B cell (primary cell): ENCODE data around the gene PEDS1. TPM values are rescaled to one million over a fixed set of nuclear protein-coding genes. Genes with fewer than 3 reads are reported as not detected.

Source experiments
- ATAC-seq: fragments of 200-7000 bp; cut with Tn5 transposase; one replicate; pipeline ENCODE4 v1.10.0; 2021; ENCODE audit warnings: low read depth, mild to moderate bottlenecking, moderate number of reproducible peaks, moderate library complexity
- CTCF ChIA-PET: fragments of 350-600 bp; sonication (Branson Sonifier 250); formaldehyde crosslinking; loops from one replicate; lab custom pipeline; 2021; ENCODE audit warnings: antibody characterized with exemption, inconsistent platforms; lab: Charles Lee
- POLR2A ChIA-PET: fragments of 350-600 bp; sonication (Branson Sonifier 250); formaldehyde crosslinking; loops from one replicate; lab custom pipeline; 2021; ENCODE audit warnings: antibody characterized with exemption; lab: Charles Lee
- DNase-seq: peaks from one replicate; pipeline ENCODE4 v3.0.0; 2013
- H2AFZ ChIP-seq: 2 replicates; pipeline ENCODE4 v1.6.1; 2012; ENCODE audit warnings: mild to moderate bottlenecking, low read depth, low read length; ENCODE audit not compliant: insufficient read depth, poor library complexity, severe bottlenecking
- H3K27ac ChIP-seq, 2 donors: 1 replicate in 1 of 2; 2 replicates in 1 of 2; pipeline ENCODE4 v1.5.1; 2012 to 2013; ENCODE audit warnings: low read length in 2 of 2, mild to moderate bottlenecking in 2 of 2, moderate library complexity in 1 of 2
- H3K27me3 ChIP-seq, 4 experiments: fragments of 200-600 bp in 1 of 4; sonication (generic) in 1 of 4; replicated peaks in 1 of 4; 1 replicate in 2 of 4; 2 replicates in 2 of 4; pipeline versions ENCODE4 v1.6.1 to v1.7.0; 2013 to 2016; ENCODE audit warnings: low read length in 3 of 4, mild to moderate bottlenecking in 2 of 4, mixed read lengths in 1 of 4, moderate library complexity in 1 of 4; ENCODE audit not compliant: insufficient read depth in 4 of 4, control insufficient read depth in 3 of 4; ENCODE audit errors: control extremely low read depth in 1 of 4
- H3K36me3 ChIP-seq, 2 experiments: replicated peaks in 1 of 2; 1 replicate in 1 of 2; 2 replicates in 1 of 2; pipeline versions ENCODE4 v1.6.1 to v1.7.1; 2013; ENCODE audit warnings: low read length in 1 of 2; ENCODE audit not compliant: insufficient read depth in 2 of 2, control insufficient read depth in 1 of 2; ENCODE audit errors: control extremely low read depth in 1 of 2, extremely low read depth in 1 of 2
- H3K4me1 ChIP-seq, 2 donors: fragments of 200-600 bp in 1 of 2; sonication (generic) in 1 of 2; 1 replicate in 1 of 2; 2 replicates in 1 of 2; pipeline versions ENCODE4 v1.5.1 to v1.6.1; 2013 to 2017; ENCODE audit warnings: low read length in 2 of 2; ENCODE audit not compliant: control insufficient read depth in 2 of 2, insufficient read depth in 2 of 2
- H3K4me2 ChIP-seq: replicated peaks from 2 replicates; pipeline ENCODE3; 2012; ENCODE audit warnings: mild to moderate bottlenecking, low read depth, low read length; ENCODE audit not compliant: poor library complexity, severe bottlenecking
- H3K4me3 ChIP-seq, 5 experiments: fragments of 200-600 bp in 1 of 5; sonication (generic) in 1 of 5; 1 replicate in 3 of 5; 2 replicates in 2 of 5; pipeline versions ENCODE4 v1.5.1 to v1.7.0; 2011 to 2016; ENCODE audit warnings: low read length in 4 of 5, mild to moderate bottlenecking in 4 of 5, low read depth in 2 of 5, control low read depth in 1 of 5, moderate library complexity in 1 of 5; ENCODE audit not compliant: insufficient read depth in 1 of 5; ENCODE audit errors: control extremely low read depth in 1 of 5, extremely low read depth in 1 of 5
- H3K79me2 ChIP-seq: fragments of 200-600 bp; sonication (generic); one replicate; pipeline ENCODE4 v1.6.0; 2016; ENCODE audit warnings: low read length; ENCODE audit not compliant: control insufficient read depth, insufficient read depth
- H3K9ac ChIP-seq: fragments of 200-600 bp; sonication (generic); 2 replicates; pipeline ENCODE4 v1.6.1; 2017; ENCODE audit warnings: mild to moderate bottlenecking, low read length, moderate library complexity
- H3K9me3 ChIP-seq, 3 donors: one replicate each; pipeline versions ENCODE4 v1.6.1 to v1.7.1; 2013; ENCODE audit warnings: low read length in 2 of 3; ENCODE audit not compliant: control insufficient read depth in 2 of 3, insufficient read depth in 1 of 3; ENCODE audit errors: control extremely low read depth in 1 of 3
- H4K20me1 ChIP-seq: 2 replicates; pipeline ENCODE4 v1.6.0; 2012; ENCODE audit warnings: mild to moderate bottlenecking, low read length; ENCODE audit not compliant: insufficient read depth, control insufficient read depth, poor library complexity, severe bottlenecking
- H3K27ac Mint-ChIP-seq: one replicate; pipeline ENCODE4 v1.8.0; 2021; ENCODE audit warnings: mixed read lengths
- H3K27me3 Mint-ChIP-seq: one replicate; pipeline ENCODE4 v1.8.0; 2021; ENCODE audit warnings: mixed read lengths
- H3K4me1 Mint-ChIP-seq: one replicate; pipeline ENCODE4 v1.8.0; 2021; ENCODE audit warnings: mixed read lengths
- H3K4me3 Mint-ChIP-seq: one replicate; pipeline ENCODE4 v1.8.0; 2021; ENCODE audit warnings: mixed read lengths
- H3K9me3 Mint-ChIP-seq: one replicate; pipeline ENCODE4 v1.8.0; 2022; ENCODE audit warnings: mixed read lengths; ENCODE audit not compliant: insufficient read depth
- CTCF ChIP-seq: fragments of 200-600 bp; IDR thresholded peaks from one replicate; pipeline ENCODE4 v1.8.0; 2022; ENCODE audit warnings: antibody characterized with exemption, mild to moderate bottlenecking
- EZH2 ChIP-seq: IDR thresholded peaks from 2 replicates; pipeline ENCODE4 v1.6.1; 2012; ENCODE audit warnings: borderline replicate concordance, low read depth, mild to moderate bottlenecking, moderate library complexity, low read length; ENCODE audit not compliant: insufficient read depth, poor library complexity, severe bottlenecking
- WGBS: methylation state at CpG from one replicate; pipeline ENCODE4 v1.1.5; 2013; ENCODE audit warnings: missing lambda C conversion rate; ENCODE audit not compliant: insufficient coverage; 5-methylcytosine and 5-hydroxymethylcytosine counted together
- intact Hi-C: fragments of 100-400 bp; cut with micrococcal nuclease; formaldehyde crosslinking; loops from one replicate; pipeline ENCODE4 v1.10.0; 2022
- polyA plus RNA-seq: library from polyadenylated mRNA; depleted of rRNA; stranded (reverse); fragments of >200 nt; gene quantifications from 2 replicates; pipeline ENCODE4 v1.2.3, GENCODE V29; 2012
- total RNA-seq, 2 donors: library from RNA; stranded (reverse); fragments of 120-200 nt in 1 of 2; gene quantifications; 1 replicate in 1 of 2; 2 replicates in 1 of 2; pipeline versions ENCODE4 v1.2.3 to v1.2.4, GENCODE V29; 2013 to 2022

The PEDS1 gene
- total and polyA plus RNA-seq, 2 donors (not counting 1 experiment from before 2014, with no cell fraction given): 11.2 to 38.7 TPM

- WGBS: 84% methylated on average over 2 of the region's 14 CpGs
- Histone ChIP-seq H3K4me1 (peaks cover 18% of the 10 kb centered on the region in 2 donors), H3K27ac (no peak overlapping the region), H3K36me3 (no peaks in the 10 kb centered on the region), H3K79me2 (no peaks in the 10 kb centered on the region), H3K4me2 (no peak overlapping the region), H3K4me3 (no peak overlapping the region), H3K27me3 (peaks cover 0 to 28% (median 5%) of the 10 kb centered on the region in 4 experiments), H4K20me1 (no peaks in the 10 kb centered on the region), H3K9ac (no peak overlapping the region), H3K9me3 (peaks cover 0 to 5% (median 2%) of the 10 kb centered on the region in 3 donors), H2AFZ (no peak overlapping the region)
- TF ChIP-seq EZH2 (no peak), CTCF (no peak)
- POLR2A ChIA-PET: interaction anchor here (0.7 kb wide), 1 partner anchor 429 kb away, joined by 4 read pairs; no protein-coding TSS in a partner anchor
- Mint-ChIP-seq H3K4me3 (no peak overlapping the region), H3K27me3 (peaks cover 21% of the 10 kb centered on the region), H3K27ac (no peak overlapping the region), H3K9me3 (peaks cover 2% of the 10 kb centered on the region), H3K4me1 (peaks cover 17% of the 10 kb centered on the region)
- intact Hi-C loops: no loop called here
- CTCF ChIA-PET: interaction anchor here (0.5 to 10.2 kb wide), 13 partner anchors 8 to 441 kb away, joined by 3 to 297 read pairs (median 14); partner anchors contain the start of genes PEDS1 and UBE2V1
- no peak for ATAC-seq
- no peak for DNase-seq
Observed at GRCh38 chr20:50170549-50171220, 17.2 kb upstream of the PEDS1 start.

GRCh38 chr20:50169329-50169823, 15.9 kb upstream of the PEDS1 start:
- Histone ChIP-seq H2AFZ (no peak overlapping the region), H3K27me3 (peaks cover 0 to 28% (median 5%) of the 10 kb centered on the region in 4 experiments), H3K9me3 (peaks cover 0 to 5% (median 2%) of the 10 kb centered on the region in 3 donors), H3K9ac (no peak overlapping the region), H3K4me3 (no peak overlapping the region), H3K4me1 (peaks cover 20 to 21% of the 10 kb centered on the region in 2 donors), H4K20me1 (no peaks in the 10 kb centered on the region), H3K4me2 (no peak overlapping the region), H3K27ac (no peak overlapping the region), H3K36me3 (no peaks in the 10 kb centered on the region), H3K79me2 (no peaks in the 10 kb centered on the region)
- H3K4me3 Mint-ChIP-seq: no peak overlapping the region
- CTCF ChIA-PET: interaction anchor here (0.6 to 10.2 kb wide), 20 partner anchors 10 to 565 kb away, joined by 3 to 297 read pairs (median 4); partner anchors contain the start of genes PEDS1 and UBE2V1
- H3K9me3 Mint-ChIP-seq: peaks cover 2% of the 10 kb centered on the region
- intact Hi-C loops: loop anchor here (1.0 to 5.0 kb wide), 5 partner anchors 48 to 232 kb away; partner anchors contain the start of genes RNF114 and UBE2V1
- TF ChIP-seq CTCF: peak; percentile 95
- no peak for TF ChIP-seq EZH2
- H3K27ac Mint-ChIP-seq: no peak overlapping the region
- peak; percentile 83 for DNase-seq
- H3K27me3 Mint-ChIP-seq: peaks cover 21% of the 10 kb centered on the region
- ATAC-seq: peak; percentile 64
- peaks cover 19% of the 10 kb centered on the region for H3K4me1 Mint-ChIP-seq
- POLR2A ChIA-PET: interaction anchor here (1.2 kb wide), 1 partner anchor 16 kb away, joined by 4 read pairs; the partner anchor contains the start of gene PEDS1
- WGBS: 11% methylated on average over 4 of the region's 5 CpGs
